ENCODE results near the gene SPRED1.

SPRED1 gene

GRCh38 chr15:38320866-38321265 lies 68.2 kb downstream of the SPRED1 start:
- Histone ChIP-seq H3K4me3 (no peak overlapping the region), H3K27ac (no peak overlapping the region)
- no peak for DNase-seq (ENCODE audit: low spot score)
- TF ChIP-seq, protein P1, sequence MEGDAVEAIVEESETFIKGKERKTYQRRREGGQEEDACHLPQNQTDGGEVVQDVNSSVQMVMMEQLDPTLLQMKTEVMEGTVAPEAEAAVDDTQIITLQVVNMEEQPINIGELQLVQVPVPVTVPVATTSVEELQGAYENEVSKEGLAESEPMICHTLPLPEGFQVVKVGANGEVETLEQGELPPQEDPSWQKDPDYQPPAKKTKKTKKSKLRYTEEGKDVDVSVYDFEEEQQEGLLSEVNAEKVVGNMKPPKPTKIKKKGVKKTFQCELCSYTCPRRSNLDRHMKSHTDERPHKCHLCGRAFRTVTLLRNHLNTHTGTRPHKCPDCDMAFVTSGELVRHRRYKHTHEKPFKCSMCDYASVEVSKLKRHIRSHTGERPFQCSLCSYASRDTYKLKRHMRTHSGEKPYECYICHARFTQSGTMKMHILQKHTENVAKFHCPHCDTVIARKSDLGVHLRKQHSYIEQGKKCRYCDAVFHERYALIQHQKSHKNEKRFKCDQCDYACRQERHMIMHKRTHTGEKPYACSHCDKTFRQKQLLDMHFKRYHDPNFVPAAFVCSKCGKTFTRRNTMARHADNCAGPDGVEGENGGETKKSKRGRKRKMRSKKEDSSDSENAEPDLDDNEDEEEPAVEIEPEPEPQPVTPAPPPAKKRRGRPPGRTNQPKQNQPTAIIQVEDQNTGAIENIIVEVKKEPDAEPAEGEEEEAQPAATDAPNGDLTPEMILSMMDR (IDR thresholded peaks at IDR 0.05) = no peak

DNA sequence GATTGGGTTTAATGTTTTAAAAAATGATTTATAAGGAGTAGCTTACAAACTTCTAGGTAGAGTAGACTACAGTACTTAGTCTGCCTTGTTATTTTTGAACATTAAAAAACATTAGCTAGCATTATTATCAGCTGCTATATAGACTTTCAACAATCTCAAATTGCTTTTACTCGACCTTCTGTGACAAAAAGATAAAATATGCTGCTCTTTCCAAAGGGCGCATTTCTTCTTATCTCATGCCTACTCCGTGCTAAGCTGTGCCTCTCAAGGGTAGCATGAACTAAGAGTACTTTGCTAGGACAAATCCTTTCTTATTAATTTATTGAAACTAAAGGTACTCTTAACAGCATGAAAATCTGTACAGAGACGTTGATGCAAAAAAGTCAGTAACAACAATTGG lies 71.3 kb downstream of the SPRED1 start:
- Histone ChIP-seq H3K4me3 (no peak overlapping the region), H3K27ac (no peak overlapping the region)
- TF ChIP-seq, protein P1 (IDR thresholded peaks at IDR 0.05) = no peak
- DNase-seq (ENCODE audit: low spot score) = no peak

- no peak for DNase-seq (ENCODE audit: low spot score)
- Histone ChIP-seq H3K4me3 (no peak overlapping the region), H3K27ac (no peak overlapping the region)
- TF ChIP-seq, protein P1 (IDR thresholded peaks at IDR 0.05) = no peak
These were observed 72.5 kb downstream of the SPRED1 start for GRCh38 chr15:38324939-38325647.

DNA sequence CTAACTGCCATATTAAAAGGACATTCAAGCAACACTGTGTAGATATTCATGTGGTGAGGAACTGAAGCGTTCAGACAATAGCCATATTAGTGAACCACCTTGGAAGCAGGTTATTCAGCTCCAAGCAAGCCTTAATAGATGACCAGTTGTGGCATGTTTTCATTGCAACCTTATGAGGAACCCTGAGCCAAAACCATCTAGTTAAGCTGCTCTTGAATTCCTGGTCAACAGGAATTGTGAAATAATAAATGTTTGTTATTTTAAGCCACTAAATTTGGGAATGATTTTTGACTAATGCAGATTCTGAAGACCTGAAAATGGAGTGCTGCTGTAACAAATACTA lies 73.0 kb downstream of the SPRED1 start:
- Histone ChIP-seq H3K4me3 (no peak overlapping the region), H3K27ac (no peak overlapping the region)
- TF ChIP-seq, protein P1 (IDR thresholded peaks at IDR 0.05) = no peak
- DNase-seq (ENCODE audit: low spot score) = no peak

- no peak overlapping the region for H3K27ac ChIP-seq
- TF ChIP-seq, protein P1 (IDR thresholded peaks at IDR 0.05) = no peak
- no peak for DNase-seq (ENCODE audit: low spot score)
- H3K4me3 ChIP-seq = no peak overlapping the region
These were observed 80.1 kb downstream of the SPRED1 start for GRCh38 chr15:38332711-38333110.

GRCh38 chr15:38335116-38335515 lies 82.5 kb downstream of the SPRED1 start:
- TF ChIP-seq, protein P1 (IDR thresholded peaks at IDR 0.05) = no peak

DNA sequence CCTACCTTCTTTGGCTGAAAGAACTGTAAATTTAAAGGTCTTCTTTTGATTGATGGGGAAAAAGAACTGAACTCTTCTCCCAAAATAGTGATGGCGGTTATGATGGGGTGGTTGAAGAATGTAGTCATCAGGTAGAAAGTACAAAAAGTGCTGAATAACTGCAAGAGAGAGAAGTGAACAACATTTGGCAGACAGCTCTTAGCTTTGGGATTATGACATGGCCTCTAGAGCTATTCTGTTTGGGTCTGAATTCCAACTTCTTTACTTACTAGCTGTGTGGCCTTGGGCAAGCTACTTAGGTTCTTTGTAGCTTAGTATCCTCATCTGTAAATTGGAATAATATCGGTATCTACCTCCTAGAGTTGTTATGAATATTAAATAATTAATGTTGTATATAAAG lies 91.7 kb downstream of the SPRED1 start:
- H3K4me3 ChIP-seq = no peak overlapping the region
- H3K27ac ChIP-seq = no peak overlapping the region
- TF ChIP-seq, protein P1 (IDR thresholded peaks at IDR 0.05) = no peak
- DNase-seq (ENCODE audit: low spot score) = no peak

More at GRCh38 chr15:38335116-38335515, 82.5 kb downstream of the SPRED1 start:
- Histone ChIP-seq H3K4me3 (no peak overlapping the region), H3K27ac (no peak overlapping the region)
- DNase-seq (ENCODE audit: low spot score) = no peak

Data from coronary artery (tissue), 2 donors.